GM19025 (cell line): ENCODE measurements around the gene IFNL3.
"Not testable (repeated sequence)": the region's sequence is repeated elsewhere in the genome, so short reads cannot be mapped to it uniquely, and the experiment has no call there.

ENCODE experiments used
- ATAC-seq: cut with Tn5 transposase; IDR thresholded peaks from one replicate; pipeline ENCODE4 v1.9.1; 2021; ENCODE audit warnings: mild to moderate bottlenecking, low read depth, moderate library complexity; ENCODE audit not compliant: unreplicated experiment

IFNL3 gene

GRCh38 chr19:39218230-39219007 is 26.4 kb downstream of the IFNL3 start:
- ATAC-seq, result no peak

DNA sequence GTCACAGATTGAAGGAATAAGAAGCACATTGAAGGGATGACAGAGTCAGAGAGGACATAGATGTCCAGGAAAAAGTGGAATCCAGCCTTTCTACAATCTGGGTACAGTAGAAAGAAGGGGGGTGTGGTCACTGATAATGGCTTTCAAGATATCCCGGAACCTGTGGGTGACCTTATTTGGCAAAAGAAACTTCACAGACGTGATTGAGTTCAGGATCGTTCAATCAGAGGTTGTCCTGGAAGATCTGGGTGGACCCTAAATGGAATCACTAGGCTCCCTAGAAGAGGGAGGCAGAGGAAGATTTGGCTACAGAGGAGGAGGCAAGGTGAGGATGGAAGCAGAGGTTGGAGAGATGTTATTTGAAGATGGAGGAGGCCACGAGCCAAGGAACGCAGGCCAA is 27.7 kb downstream of the IFNL3 start:
- ATAC-seq, result no peak

DNA sequence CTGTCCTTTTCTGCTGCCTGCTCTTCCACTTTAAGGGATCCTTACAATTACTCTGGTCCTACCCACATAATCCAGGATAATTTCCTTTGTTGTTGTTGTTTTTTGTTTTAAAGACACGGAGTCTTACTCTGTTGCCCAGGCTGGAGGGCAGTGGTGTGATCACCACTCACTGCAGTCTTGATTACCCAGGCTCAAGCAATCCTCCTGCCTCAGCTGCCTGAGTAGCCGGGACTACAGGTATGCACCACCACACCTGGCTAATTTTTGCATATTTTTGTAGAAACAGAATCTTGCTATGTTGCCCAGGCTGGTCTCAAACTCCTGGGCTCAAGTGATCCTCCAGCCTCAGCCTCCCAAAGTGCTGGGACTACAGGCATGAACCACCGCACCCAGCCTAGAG is 29.5 kb downstream of the IFNL3 start:
- not testable (repeated sequence) for ATAC-seq

DNA sequence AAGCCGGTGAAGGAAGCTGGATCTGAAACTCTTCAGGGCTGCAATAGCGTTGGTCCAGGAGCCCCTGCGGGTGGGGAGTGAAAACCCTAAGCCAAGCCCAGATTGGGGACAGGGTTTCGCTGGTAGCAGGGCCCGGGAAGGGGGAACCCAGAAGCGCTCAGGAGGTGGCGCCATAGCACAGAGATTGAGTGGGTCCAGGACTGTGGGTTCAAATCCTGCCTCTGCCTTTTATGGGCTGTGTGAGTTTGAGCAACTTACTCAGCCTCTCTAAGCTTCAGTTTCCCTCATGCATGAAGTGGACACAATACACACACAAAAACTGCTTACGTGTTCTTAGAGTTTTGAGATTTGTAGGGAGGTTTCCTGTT is 32.4 kb downstream of the IFNL3 start:
- no peak for ATAC-seq

DNA sequence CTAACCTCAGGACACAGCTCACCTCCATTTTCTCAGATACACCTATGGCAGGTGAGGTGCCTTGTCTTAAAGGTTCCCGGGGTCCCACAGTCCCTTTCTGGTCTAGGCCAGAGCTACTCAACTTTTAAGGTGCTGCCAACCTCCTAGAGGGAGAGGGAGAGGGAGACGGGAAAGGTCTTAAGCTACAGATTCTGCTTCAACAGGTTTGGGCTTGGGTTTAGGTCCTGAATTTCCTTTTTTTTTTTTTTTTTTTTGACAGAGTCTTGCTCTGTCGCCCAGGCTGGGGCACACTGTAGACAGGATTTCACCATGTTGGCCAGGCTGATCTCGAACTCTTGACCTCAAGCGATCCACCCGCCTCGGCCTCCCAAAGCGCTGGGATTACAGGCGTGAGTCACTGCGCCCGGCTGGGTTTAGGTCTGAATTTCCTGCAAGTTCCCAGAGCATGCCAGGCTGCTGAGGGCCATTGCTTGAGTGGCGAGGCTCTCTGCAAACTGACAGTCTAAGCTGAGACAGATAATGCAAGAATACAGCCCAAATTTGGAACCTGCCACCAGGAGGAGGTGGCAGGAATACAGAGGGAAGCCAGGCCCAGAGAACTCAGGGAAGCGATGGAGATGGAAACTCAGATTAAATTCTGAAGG is 33.0 kb downstream of the IFNL3 start:
- ATAC-seq, result no peak

DNA sequence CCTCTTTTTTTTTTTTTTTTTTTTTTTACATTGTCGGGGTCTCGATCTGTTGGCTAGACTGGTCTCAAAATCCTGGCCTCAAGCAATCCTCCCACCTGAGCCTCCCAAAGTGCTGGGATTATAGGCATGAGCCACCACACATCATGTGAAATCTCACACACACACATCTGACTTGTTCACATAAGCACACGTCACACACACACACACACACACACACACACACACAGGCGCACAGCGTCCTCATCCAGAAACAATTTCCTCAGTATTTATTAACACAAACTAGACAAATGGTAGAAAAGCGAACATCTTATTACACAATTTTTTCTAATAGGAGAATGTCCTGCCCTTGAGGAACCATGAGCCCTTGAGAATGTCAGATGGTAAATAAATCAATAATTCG is 35.6 kb downstream of the IFNL3 start:
- no peak for ATAC-seq

- no peak for ATAC-seq
Observed at GRCh38 chr19:39208175-39208795, 36.5 kb downstream of the IFNL3 start.

DNA sequence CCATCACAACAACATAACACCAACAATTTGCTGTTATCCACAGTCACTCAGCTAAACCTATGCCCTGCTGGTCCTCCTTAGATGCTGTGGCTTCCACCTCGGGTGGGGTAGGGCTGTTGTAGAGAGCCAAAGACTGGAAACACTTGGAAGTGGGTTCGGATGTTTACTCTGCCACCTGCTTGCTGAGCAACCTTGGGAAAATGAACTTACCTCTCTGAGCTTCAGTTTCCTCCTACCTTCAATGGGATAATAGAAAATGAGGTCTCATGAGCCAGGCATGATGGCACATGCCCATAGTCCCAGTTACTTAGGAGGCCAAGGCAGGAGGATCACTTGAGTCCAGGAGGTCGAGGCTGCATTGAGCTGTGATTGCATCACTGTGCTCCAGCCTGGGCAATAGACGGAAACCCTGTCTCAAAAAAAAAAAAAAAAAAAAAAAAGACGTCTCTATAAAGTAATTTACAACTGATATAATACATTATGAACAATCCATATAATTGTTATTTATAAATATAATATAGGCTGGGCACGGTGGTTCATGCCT is 37.4 kb downstream of the IFNL3 start:
- no peak for ATAC-seq

DNA sequence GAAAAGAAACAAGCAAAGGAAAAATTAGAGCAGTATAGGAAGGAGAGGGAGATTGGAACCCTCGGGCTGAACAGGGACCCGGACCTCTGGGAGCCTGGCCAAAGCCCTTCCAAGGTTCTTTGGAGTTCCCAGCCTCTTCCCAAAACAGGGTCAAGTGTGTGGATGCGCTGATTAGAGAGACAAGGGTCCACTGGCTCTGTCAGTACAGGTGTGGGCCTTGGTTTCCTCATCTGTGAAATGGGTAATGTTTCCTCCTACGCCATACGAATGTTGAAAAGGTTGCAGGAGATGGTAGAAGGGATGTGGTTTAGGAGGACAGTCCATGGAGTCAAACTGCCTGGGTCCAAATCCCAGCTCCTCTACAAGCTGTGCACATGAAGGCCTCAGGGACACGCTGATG is 38.7 kb downstream of the IFNL3 start:
- ATAC-seq, result no peak

- ATAC-seq, result no peak
Observed at GRCh38 chr19:39205449-39205764, 39.4 kb downstream of the IFNL3 start.

GRCh38 chr19:39203372-39204341 is 41.1 kb downstream of the IFNL3 start, which contains the start of gene SYCN:
SYCN (minus strand) TSS chr19:39204263; CDS start chr19:39204254, 9 bp downstream.
- ATAC-seq, result no peak

DNA sequence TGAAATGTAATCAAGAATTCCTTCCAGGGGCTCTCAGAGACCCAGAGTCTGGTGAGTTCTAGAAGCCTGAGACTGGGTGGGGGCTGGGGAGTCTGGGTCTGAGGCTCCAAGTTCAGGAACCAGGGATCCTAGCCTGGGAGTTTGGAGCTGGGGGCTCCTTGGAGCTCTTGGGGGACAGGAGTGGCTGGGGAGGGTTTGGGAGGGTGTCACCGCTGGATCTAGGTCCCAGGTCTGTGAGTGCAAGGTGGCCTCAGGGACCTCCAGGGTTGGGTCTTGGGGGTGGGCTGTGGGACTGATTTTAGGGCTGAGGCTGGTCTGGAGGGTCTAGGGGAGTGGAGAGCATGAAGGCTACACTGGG is 41.8 kb downstream of the IFNL3 start:
- ATAC-seq, result no peak

- ATAC-seq, result no peak
Observed at GRCh38 chr19:39200803-39201115, 44.0 kb downstream of the IFNL3 start.

DNA sequence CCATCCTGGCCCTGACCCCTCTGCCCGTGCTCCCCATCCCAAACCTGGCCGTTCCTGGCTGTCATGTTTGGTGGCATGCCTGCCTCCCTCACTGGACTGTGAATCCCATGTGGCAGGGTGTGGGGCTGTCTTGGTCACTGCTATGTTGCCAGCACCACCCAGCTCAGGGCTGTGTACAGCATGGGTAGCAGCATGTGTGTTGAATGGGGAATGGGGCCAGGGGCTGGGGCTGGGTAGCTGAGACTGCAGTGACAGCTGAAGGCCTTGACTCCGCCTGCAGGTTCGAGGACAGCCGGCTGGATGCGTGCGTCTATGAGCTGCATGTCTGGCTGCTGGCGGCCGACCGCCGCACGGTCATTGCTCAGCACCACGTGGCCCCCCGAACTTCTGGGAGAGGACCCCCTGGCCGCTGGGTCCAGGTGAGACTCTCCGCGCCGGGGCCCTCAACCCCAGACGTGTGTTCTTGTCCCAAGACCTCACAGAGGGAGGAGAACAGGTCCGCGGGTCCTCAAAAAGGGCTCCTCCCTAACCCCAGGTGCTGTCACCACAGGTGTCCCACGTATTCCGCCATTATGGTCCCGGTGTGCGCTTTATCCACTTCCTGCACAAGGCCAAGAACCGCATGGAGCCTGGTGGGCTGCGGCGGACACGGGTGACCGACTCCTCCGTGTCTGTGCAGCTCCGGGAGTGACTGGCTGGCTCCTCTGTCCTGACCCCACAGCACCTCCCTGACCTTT is 44.6 kb downstream of the IFNL3 start:
- no peak for ATAC-seq

DNA sequence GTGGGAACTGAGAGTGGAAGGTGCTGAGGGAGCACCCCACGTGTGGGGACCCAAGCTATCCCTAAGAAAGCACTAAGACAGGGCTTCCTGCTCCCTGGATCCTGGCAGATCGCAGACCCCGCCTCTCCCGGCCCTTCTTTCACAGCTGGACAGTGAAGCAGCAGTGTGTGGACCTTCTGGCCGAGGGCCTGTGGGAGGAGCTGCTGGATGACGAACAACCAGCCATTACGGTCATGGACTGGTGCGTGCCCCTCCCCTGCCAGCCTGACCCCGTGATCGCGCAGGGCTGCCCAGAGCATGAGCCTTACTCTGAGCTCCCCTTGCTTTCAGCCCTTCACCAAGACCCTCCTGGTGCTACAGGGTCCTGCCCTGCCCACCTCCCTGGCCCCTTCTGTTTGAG is 45.8 kb downstream of the IFNL3 start:
- ATAC-seq, result no peak

- ATAC-seq, result no peak
Observed at GRCh38 chr19:39197808-39198207, 47.0 kb downstream of the IFNL3 start.

GRCh38 chr19:39196860-39197562 is 47.8 kb downstream of the IFNL3 start, which contains the start of gene NCCRP1:
NCCRP1 (plus strand) TSS chr19:39196964; CDS start chr19:39196983, 19 bp downstream.
- ATAC-seq, result no peak

DNA sequence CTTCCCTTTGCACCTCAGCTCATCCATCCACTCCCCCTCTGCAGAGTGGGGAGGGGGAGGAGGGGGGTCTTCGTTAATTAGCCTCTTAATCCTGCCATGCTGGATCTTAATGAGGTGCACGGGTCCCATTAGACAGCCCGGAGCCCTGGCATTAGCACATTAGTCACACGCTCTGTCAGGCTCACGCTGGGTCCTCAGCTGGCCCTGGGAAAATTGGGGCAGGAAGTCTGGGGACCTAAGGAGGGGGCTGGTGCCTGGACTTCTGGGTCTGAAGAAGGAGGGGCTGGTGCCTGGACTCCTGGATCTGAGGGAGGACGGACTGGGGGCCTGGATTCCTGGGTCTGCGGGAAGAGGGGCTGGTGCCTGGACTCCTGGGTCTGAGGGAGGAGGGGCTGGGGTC is 48.5 kb downstream of the IFNL3 start:
- ATAC-seq, result no peak

- no peak for ATAC-seq
Observed at GRCh38 chr19:39195755-39196154, 49.1 kb downstream of the IFNL3 start.
